ENCODE results near the gene HRG. TPM values are rescaled to one million over a fixed set of nuclear protein-coding genes. Genes with fewer than 3 reads are reported as not detected.

Gene HRG
- total and polyA plus RNA-seq, 2 of the 4 experiments (the other 2 are of a cell fraction): not detected

DNA sequence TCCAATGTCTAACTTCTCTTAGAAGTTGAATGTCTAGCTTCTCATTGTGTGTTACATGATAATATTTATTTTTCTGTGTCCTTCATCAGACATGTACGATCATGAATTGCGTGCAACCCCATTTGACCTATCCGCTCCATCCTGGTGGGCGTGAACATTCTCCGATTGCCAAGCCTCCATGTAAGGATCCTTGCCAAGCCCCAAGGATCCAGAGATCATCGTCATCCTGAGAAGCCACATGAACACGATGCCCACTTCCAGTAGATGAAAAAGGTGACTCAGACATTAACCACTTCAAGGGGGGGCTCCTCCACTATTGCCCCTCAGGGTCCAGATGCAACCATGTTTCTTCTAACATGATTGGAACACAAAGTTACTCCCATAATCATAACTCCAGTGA is 25.9 kb downstream of the HRG start:
- CTCF ChIA-PET: no interaction called here
- H3K18ac ChIP-seq (ENCODE audit: low read depth, low read length): no peak overlapping the region
- no TSS peak for BruUV-seq (replicated peaks)
- H2BK15ac ChIP-seq (ENCODE audit: low read depth, low read length): no peak overlapping the region
- no peaks in the 10 kb centered on the region for H3K9me1 ChIP-seq (ENCODE audit: insufficient read depth, low read length)
- no peak overlapping the region for H3K4me3 ChIP-seq (ENCODE audit: insufficient read depth, low read depth, low read length)
- H2BK120ac ChIP-seq (ENCODE audit: low read depth, low read length): no peak overlapping the region
- peaks cover 12% of the 10 kb centered on the region for H3K27me3 ChIP-seq (ENCODE audit: control insufficient read depth, insufficient read depth, low read length)
- no peak overlapping the region for H3K23ac ChIP-seq (ENCODE audit: low read depth, low read length)
- no peaks in the 10 kb centered on the region for H3K4me1 ChIP-seq (ENCODE audit: control insufficient read depth, insufficient read depth, low read length)
- H4K20me1 ChIP-seq (ENCODE audit: insufficient read depth, low read length): no peaks in the 10 kb centered on the region
- no peak overlapping the region for H3K14ac ChIP-seq (replicated peaks; ENCODE audit: low read depth, low read length)
- H3K9me3 ChIP-seq (ENCODE audit: control insufficient read depth, insufficient read depth, low read length): no peaks in the 10 kb centered on the region
- no peak overlapping the region for H4K5ac ChIP-seq (ENCODE audit: low read depth, low read length)
- H2AFZ ChIP-seq (replicated peaks; ENCODE audit: low read length, poor library complexity): no peak overlapping the region
- H2AK9ac ChIP-seq (replicated peaks; ENCODE audit: low read depth, low read length, poor library complexity): no peak overlapping the region
- H2BK5ac ChIP-seq (ENCODE audit: low read depth, low read length, poor library complexity, severe bottlenecking): no peak overlapping the region
- H3K4ac ChIP-seq (ENCODE audit: low read depth, low read length): no peak overlapping the region
- no peaks in the 10 kb centered on the region for H3K36me3 ChIP-seq (ENCODE audit: control insufficient read depth, insufficient read depth, low read length)
- ATAC-seq (ENCODE audit: low read depth) (no peak), DNase-seq (no peak)
- H3K56ac ChIP-seq (ENCODE audit: extremely low read depth, insufficient read depth, low read length): no peak overlapping the region
- no peak overlapping the region for H4K8ac ChIP-seq (ENCODE audit: low read depth in 2 of 2, low read length in 2 of 2)
- no peak overlapping the region for H2BK20ac ChIP-seq (ENCODE audit: low read depth, low read length)
- no peaks in the 10 kb centered on the region for H3K79me1 ChIP-seq (ENCODE audit: low read depth in 1 of 2, low read length in 2 of 2)
- H2AK5ac ChIP-seq (ENCODE audit: low read depth, low read length): no peak overlapping the region
- no peak overlapping the region for H4K91ac ChIP-seq (ENCODE audit: insufficient read depth, low read depth, low read length)
- H3K27ac ChIP-seq (ENCODE audit: insufficient read depth, low read length): no peak overlapping the region
- no peak overlapping the region for H3K9ac ChIP-seq (ENCODE audit: low read depth, low read length)
- dilution Hi-C loops (cut with HindIII; ENCODE audit: low sequenced_read_pairs, unreplicated experiment): no loop called here
- intact Hi-C loops (cut with micrococcal nuclease): no loop called here
- TF ChIP-seq RFX5 (IDR thresholded peaks at IDR 0.05; ENCODE audit: low read depth, low read length) (no peak), BHLHE40 (IDR thresholded peaks at IDR 0.05; ENCODE audit: low read depth, low read length) (no peak), FOS (IDR thresholded peaks at IDR 0.05; ENCODE audit: low read depth, low read length) (no peak), RAD21 (IDR thresholded peaks at IDR 0.05; ENCODE audit: low read length) (no peak), CHD1 (IDR thresholded peaks at IDR 0.05; ENCODE audit: low read depth, low read length) (no peak), MAFK (IDR thresholded peaks at IDR 0.05; ENCODE audit: low read depth, low read length) (no peak), CEBPB (IDR thresholded peaks at IDR 0.05; ENCODE audit: low read depth, low read length) (no peak), CTCF (conservative IDR thresholded peaks at IDR 0.05; ENCODE audit: low read depth, low read length) (no peak), MXI1 (IDR thresholded peaks at IDR 0.05; ENCODE audit: borderline replicate concordance, low read depth, low read length) (no peak), NFE2L2 (IDR thresholded peaks at IDR 0.05; ENCODE audit: low read depth, low read length) (no peak), MAZ (IDR thresholded peaks at IDR 0.05; ENCODE audit: borderline replicate concordance, low read depth, low read length) (no peak), SMC3 (IDR thresholded peaks at IDR 0.05; ENCODE audit: low read depth, low read length) (no peak), POLR2A (IDR thresholded peaks at IDR 0.05; ENCODE audit: low read depth, low read length) (no peak), RCOR1 (IDR thresholded peaks at IDR 0.05; ENCODE audit: insufficient replicate concordance, low read length) (no peak)
- TF ChIP-seq, protein P1, sequence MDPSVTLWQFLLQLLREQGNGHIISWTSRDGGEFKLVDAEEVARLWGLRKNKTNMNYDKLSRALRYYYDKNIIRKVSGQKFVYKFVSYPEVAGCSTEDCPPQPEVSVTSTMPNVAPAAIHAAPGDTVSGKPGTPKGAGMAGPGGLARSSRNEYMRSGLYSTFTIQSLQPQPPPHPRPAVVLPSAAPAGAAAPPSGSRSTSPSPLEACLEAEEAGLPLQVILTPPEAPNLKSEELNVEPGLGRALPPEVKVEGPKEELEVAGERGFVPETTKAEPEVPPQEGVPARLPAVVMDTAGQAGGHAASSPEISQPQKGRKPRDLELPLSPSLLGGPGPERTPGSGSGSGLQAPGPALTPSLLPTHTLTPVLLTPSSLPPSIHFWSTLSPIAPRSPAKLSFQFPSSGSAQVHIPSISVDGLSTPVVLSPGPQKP (IDR thresholded peaks at IDR 0.05; ENCODE audit: borderline replicate concordance, low read depth, low read length): no peak
- TF ChIP-seq, protein P2, sequence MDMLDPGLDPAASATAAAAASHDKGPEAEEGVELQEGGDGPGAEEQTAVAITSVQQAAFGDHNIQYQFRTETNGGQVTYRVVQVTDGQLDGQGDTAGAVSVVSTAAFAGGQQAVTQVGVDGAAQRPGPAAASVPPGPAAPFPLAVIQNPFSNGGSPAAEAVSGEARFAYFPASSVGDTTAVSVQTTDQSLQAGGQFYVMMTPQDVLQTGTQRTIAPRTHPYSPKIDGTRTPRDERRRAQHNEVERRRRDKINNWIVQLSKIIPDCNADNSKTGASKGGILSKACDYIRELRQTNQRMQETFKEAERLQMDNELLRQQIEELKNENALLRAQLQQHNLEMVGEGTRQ (IDR thresholded peaks at IDR 0.05; ENCODE audit: low read depth, low read length): no peak
- 89% methylated on average over 4 of the region's 7 CpGs; no CpG with 5 or more reads in 1 of the 2 experiments for WGBS, 2 experiments (ENCODE audit: extremely low coverage in 2 of 2, insufficient read length in 1 of 2)
- in situ Hi-C loops (cut with MboI; ENCODE audit: low sequenced_read_pairs): no loop called here
- no peak overlapping the region for H3K4me2 ChIP-seq (ENCODE audit: low read depth, low read length)
- POLR2A ChIA-PET (ENCODE audit: unreplicated experiment): no interaction called here
